HFF-Myc (cell line): ENCODE data around the gene NPAS2.

ENCODE experiments used
- DNase-seq: peaks from one replicate; pipeline ENCODE4 v3.0.0-alpha.2; 2011; ENCODE audit warnings: low read depth; ENCODE audit errors: extremely low read depth
- H3K4me3 ChIP-seq: replicated peaks from 2 replicates; pipeline ENCODE4 v1.5.1; 2011; ENCODE audit warnings: low read depth, mild to moderate bottlenecking, control low read depth, low read length
- TF ChIP-seq, protein P1 (sequence below): IDR thresholded peaks from 2 replicates; pipeline ENCODE4 v1.5.1; 2012; ENCODE audit warnings: mild to moderate bottlenecking, low read depth, low read length, control low read depth; ENCODE audit errors: missing control alignments

NPAS2 gene

DNA sequence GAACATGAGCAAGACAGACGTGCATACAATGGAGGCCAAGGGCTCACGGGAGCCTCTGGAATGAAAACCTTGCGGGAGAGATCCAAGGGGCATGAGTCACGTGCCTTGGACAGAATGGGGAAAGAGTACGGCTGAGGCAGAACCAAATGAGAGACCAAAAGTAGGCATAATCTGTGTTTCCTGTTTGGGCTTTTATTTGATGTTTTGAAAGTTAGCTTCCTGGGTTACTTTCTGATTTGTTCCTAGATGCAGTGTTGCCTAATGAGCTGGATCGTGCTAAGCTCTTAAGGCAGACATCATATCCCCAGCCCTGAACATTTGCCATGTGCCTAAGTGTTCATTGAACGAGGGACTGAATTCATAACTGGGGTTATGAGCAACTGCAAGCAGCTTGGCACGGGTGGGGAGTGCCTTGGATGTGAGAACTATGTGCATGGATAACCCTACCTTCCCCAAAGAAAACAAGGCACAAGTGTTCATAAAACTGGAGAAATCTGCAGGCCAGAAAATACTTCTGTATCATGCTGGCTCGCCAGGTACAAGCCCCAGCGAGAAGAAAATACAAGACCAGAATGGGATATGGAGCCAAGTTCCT lies 121.8 kb downstream of the NPAS2 start:
- no peak for DNase-seq
- TF ChIP-seq, protein P1, sequence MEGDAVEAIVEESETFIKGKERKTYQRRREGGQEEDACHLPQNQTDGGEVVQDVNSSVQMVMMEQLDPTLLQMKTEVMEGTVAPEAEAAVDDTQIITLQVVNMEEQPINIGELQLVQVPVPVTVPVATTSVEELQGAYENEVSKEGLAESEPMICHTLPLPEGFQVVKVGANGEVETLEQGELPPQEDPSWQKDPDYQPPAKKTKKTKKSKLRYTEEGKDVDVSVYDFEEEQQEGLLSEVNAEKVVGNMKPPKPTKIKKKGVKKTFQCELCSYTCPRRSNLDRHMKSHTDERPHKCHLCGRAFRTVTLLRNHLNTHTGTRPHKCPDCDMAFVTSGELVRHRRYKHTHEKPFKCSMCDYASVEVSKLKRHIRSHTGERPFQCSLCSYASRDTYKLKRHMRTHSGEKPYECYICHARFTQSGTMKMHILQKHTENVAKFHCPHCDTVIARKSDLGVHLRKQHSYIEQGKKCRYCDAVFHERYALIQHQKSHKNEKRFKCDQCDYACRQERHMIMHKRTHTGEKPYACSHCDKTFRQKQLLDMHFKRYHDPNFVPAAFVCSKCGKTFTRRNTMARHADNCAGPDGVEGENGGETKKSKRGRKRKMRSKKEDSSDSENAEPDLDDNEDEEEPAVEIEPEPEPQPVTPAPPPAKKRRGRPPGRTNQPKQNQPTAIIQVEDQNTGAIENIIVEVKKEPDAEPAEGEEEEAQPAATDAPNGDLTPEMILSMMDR = no peak
- no peak overlapping the region for H3K4me3 ChIP-seq

DNA sequence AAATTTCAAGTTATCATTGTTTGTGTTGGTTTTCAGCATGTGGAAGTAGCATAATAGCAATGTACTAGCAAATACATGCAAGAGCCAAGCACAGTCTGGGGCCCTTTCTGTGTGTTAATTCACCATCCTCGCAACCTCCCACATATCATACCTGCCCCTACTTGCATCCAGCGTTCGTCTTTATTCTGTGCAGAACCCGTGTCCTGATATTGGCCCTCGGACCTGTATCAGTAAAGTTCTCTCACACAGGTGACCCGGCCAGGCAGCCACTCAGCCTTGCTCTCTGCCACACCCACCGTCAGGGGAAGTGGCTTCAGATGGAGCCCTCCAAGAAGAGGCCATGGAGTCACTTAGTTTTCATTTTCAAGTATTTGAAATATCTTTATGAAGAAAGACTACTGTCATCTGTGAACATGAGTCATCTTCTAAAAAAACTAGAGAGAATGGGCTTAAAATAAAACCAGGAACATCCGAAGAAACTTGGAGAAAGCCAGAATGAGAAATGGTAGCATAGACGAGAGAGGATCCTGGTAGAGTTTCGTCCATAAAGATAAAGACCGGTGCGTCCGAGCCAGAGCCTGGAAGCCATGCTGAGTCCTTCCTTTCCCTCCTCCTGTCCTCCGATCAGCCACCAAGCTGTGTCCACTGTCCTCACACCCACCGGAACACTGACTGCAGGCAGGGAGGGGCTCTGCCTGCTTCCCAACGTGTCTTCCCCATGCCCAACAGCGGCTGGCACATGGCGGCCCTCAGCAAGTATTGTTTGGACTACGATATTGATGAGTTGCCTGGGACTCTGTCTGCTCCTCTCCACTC lies 124.9 kb downstream of the NPAS2 start:
- H3K4me3 ChIP-seq = no peak overlapping the region
- TF ChIP-seq, protein P1 = no peak
- no peak for DNase-seq

DNA sequence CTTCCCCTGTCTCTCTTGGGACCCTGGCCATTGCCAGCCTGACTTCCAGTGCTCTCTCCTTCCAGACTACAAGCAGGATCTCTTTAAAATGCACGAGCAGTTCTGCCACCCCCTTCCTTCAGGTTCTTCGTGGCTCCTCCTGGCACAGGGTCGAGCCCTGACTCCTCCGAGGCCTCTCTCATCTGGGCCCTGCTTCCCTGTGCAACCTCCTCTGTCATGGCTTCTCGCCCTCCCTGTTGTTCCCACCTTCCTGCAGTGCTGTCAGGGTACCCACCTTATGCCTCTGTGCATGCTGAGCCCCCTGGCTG lies 125.4 kb downstream of the NPAS2 start:
- H3K4me3 ChIP-seq = no peak overlapping the region
- no peak for DNase-seq
- TF ChIP-seq, protein P1 = no peak

DNA sequence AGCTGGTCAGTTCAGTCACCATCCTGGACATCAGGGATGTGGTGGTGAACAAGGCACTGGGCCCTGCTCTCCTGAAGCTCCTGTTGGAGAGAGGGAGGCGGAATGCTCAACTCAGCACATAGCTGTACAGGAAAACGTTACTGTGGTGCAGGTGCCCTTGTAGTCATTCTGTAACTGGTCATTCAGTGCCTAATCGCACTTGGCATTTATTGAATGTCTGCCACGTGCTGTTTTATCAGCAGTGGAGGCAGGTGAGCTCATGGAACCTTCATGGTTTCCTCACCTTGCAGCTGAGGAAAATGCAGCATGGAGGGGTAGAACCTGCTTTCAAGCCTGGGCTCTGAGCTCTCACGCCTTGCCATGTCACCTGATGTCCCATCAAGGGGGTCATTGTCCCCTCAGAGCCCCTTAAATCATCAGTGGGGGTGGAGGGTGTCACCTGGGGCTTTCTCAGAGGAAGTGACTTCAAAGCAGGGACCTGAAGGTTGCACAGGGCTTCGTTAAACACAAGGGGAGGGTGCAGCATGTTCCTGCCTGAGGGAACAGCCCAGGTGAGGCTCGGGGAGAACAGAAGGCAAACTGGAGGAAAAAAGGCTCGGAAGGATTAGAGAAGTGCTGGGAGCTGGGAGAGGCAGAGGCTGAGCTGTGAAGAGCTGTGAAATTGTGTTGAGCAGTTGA lies 126.1 kb downstream of the NPAS2 start:
- H3K4me3 ChIP-seq = no peak overlapping the region
- DNase-seq = no peak
- TF ChIP-seq, protein P1 = no peak

DNA sequence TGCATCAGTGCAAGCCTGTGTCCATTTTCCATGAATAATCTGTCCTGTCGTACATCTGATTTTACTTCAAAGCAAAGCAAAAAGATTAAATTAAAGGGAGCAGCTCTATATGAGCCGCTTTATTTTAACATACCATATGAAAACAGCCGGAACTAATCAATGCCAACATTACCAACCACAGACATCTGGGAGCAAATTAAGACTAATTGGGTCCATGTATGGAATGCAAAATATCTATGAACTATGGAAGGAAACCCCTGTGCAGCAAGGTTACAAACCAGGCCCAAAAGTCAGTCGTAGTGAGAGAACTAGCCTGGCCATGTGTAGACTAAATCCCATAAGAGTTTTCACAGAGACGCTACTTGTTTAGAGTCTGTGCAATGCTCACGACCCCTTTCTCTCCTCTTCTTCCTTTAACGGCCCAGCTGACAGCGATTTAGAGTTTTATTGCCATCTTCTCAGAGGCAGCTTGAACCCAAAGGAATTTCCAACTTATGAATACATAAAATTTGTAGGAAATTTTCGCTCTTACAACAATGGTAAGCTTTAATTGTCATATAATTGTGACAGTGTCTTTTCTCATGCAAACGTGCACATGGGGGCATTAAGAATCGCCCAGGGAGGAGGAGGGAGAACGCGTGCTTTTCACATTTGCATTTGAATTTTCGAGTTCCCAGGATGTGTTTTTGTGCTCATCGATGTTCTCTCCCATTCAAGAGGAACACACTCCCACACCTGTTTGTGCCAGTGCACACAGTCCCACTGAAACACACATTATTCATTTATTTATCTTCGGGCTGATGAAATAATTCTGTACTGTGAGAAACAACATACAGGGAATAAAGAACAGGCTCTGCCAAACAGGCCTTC lies 129.2 kb downstream of the NPAS2 start:
- peak; percentile 42 for DNase-seq
- no peak overlapping the region for H3K4me3 ChIP-seq
- TF ChIP-seq, protein P1 = no peak

DNA sequence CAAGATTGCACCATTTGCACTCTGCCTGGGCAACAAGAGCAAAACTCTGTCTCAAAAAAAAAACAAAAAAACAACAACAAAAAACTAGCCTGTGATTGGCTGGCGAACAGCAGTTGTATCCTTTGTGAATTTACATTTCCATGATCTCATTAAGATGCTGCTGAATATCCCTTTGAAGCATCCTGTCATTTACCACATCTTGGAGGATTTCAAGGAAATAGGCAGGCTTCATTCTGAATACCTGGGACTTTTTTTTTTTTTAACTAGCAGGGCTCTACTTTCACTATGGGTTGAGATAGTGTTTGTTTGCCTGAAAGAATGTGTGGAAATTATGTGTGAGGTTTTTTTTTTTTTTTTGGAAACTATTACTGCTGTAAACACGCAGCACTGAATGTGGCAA lies 132.6 kb downstream of the NPAS2 start:
- TF ChIP-seq, protein P1 = no peak
- H3K4me3 ChIP-seq = no peak overlapping the region
- DNase-seq = no peak
